DOHH2 (cell line): ENCODE measurements around the gene GAS2L2.

Experiments
- EZH2phosphoT487 ChIP-seq: fragments of 200-600 bp; sonication (generic); IDR thresholded peaks from 2 replicates; pipeline ENCODE4 v1.6.1; 2017; ENCODE audit warnings: borderline replicate concordance, mild to moderate bottlenecking, antibody characterized with exemption, low read length, moderate library complexity, mixed read lengths
- TF ChIP-seq, protein P1 (sequence below): fragments of 200-600 bp; sonication (generic); IDR thresholded peaks from one replicate; pipeline ENCODE4 v1.5.1; 2014; ENCODE audit warnings: antibody characterized with exemption, mild to moderate bottlenecking, low read depth, low read length; ENCODE audit not compliant: poor library complexity, severe bottlenecking

GRCh38 chr17:35740997-35741931, 11.8 kb downstream of the GAS2L2 start:
- TF ChIP-seq, protein P1, sequence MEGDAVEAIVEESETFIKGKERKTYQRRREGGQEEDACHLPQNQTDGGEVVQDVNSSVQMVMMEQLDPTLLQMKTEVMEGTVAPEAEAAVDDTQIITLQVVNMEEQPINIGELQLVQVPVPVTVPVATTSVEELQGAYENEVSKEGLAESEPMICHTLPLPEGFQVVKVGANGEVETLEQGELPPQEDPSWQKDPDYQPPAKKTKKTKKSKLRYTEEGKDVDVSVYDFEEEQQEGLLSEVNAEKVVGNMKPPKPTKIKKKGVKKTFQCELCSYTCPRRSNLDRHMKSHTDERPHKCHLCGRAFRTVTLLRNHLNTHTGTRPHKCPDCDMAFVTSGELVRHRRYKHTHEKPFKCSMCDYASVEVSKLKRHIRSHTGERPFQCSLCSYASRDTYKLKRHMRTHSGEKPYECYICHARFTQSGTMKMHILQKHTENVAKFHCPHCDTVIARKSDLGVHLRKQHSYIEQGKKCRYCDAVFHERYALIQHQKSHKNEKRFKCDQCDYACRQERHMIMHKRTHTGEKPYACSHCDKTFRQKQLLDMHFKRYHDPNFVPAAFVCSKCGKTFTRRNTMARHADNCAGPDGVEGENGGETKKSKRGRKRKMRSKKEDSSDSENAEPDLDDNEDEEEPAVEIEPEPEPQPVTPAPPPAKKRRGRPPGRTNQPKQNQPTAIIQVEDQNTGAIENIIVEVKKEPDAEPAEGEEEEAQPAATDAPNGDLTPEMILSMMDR = no peak
- TF ChIP-seq EZH2phosphoT487 = no peak
